OCI-LY7 (cell line): ENCODE data around the gene RAB26. TPM values are rescaled to one million over a fixed set of nuclear protein-coding genes. Genes with fewer than 3 reads are reported as not detected.
"Not testable (repeated sequence)": the region's sequence is repeated elsewhere in the genome, so short reads cannot be mapped to it uniquely, and the experiment has no call there.

Experiments used
- BruUV-seq: library from RNA; stranded (reverse); fragments of 400-500 nt; replicated peaks from 2 replicates; lab custom pipeline; 2021; lab: Mats Ljungman, UMichigan
- CTCF ChIA-PET: fragments of 300-600 bp; sonication (Branson Sonifier 250); formaldehyde crosslinking; loops from one replicate; lab custom pipeline; 2022; ENCODE audit warnings: antibody characterized with exemption; ENCODE audit not compliant: unreplicated experiment; lab: Charles Lee
- POLR2A ChIA-PET: fragments of 300-600 bp; sonication (Branson Sonifier 250); formaldehyde crosslinking; loops from one replicate; lab custom pipeline; 2022; ENCODE audit warnings: antibody characterized with exemption; lab: Charles Lee
- DNase-seq: peaks from one replicate; pipeline ENCODE4 v3.0.0-alpha.2; 2015; ENCODE audit warnings: low spot score
- H2AFZ ChIP-seq: fragments of 200-600 bp; sonication (generic), shearing (Covaris generic); 2 replicates; pipeline ENCODE4 v1.6.1; 2014; ENCODE audit warnings: mild to moderate bottlenecking, antibody characterized with exemption, low read length, moderate library complexity
- H3K27ac ChIP-seq: fragments of 200-600 bp; sonication (generic); 2 replicates; pipeline ENCODE4 v1.5.1; 2014; ENCODE audit warnings: mixed run types, low read depth, mild to moderate bottlenecking, moderate library complexity, low read length, inconsistent platforms; ENCODE audit not compliant: poor library complexity, severe bottlenecking
- H3K36me3 ChIP-seq: fragments of 200-600 bp; sonication (generic); 2 replicates; pipeline ENCODE4 v1.6.1; 2014; ENCODE audit warnings: mild to moderate bottlenecking, antibody characterized with exemption, low read length, moderate library complexity, mixed read lengths; ENCODE audit not compliant: insufficient read depth
- H3K4me1 ChIP-seq: fragments of 200-600 bp; sonication (generic); 2 replicates; pipeline ENCODE4 v1.5.1; 2014; ENCODE audit warnings: mild to moderate bottlenecking, low read length; ENCODE audit not compliant: insufficient read depth, poor library complexity, severe bottlenecking
- H3K4me2 ChIP-seq: fragments of 200-600 bp; sonication (generic); 2 replicates; pipeline ENCODE4 v1.6.1; 2014; ENCODE audit warnings: mild to moderate bottlenecking, low read length
- H3K4me3 ChIP-seq: fragments of 200-600 bp; sonication (generic); 2 replicates; pipeline ENCODE4 v1.5.1; 2014; ENCODE audit warnings: mild to moderate bottlenecking, low read depth, low read length; ENCODE audit not compliant: poor library complexity, severe bottlenecking
- H3K79me2 ChIP-seq: fragments of 200-600 bp; sonication (generic); 2 replicates; pipeline ENCODE4 v1.6.1; 2016; ENCODE audit warnings: low read depth, mild to moderate bottlenecking, low read length, moderate library complexity, mixed read lengths; ENCODE audit not compliant: insufficient read depth
- H3K9me2 ChIP-seq: fragments of 200-600 bp; sonication (generic); 2 replicates; pipeline ENCODE4 v1.6.1; 2016; ENCODE audit warnings: mild to moderate bottlenecking, low read length, mixed read lengths; ENCODE audit not compliant: insufficient read depth
- H3K9me3 ChIP-seq: fragments of 200-600 bp; sonication (generic); 2 replicates; pipeline ENCODE4 v1.6.1; 2014; ENCODE audit warnings: mild to moderate bottlenecking, mixed run types, low read length, mixed read lengths
- H4K20me1 ChIP-seq: fragments of 200-600 bp; sonication (generic); 2 replicates; pipeline ENCODE4 v1.6.1; 2014; ENCODE audit warnings: mild to moderate bottlenecking, antibody characterized with exemption, low read length, moderate library complexity, mixed read lengths; ENCODE audit not compliant: insufficient read depth
- CTCF ChIP-seq: fragments of 200-600 bp; sonication (generic); conservative IDR thresholded peaks from 2 replicates; pipeline ENCODE4 v1.5.1; 2014; ENCODE audit warnings: mild to moderate bottlenecking, antibody characterized with exemption, low read length, moderate library complexity, mixed read lengths
- EZH2phosphoT487 ChIP-seq: fragments of 200-600 bp; sonication (generic); IDR thresholded peaks from 2 replicates; pipeline ENCODE4 v1.6.1; 2018; ENCODE audit warnings: low read depth, borderline replicate concordance, mild to moderate bottlenecking, mixed run types, antibody characterized with exemption, low read length, moderate library complexity, mixed read lengths
- intact Hi-C: fragments of 100-400 bp; cut with micrococcal nuclease; formaldehyde crosslinking; loops from one replicate; pipeline ENCODE4 v1.10.0; 2022; ENCODE audit not compliant: unreplicated experiment
- microRNA-seq: library from miRNA; unstranded; fragments of <30 nt; microRNA quantifications from one replicate; pipeline ENCODE4 v1.2.0, GENCODE V29; 2022; ENCODE audit warnings: borderline replicate concordance
- small RNA-seq: library from RNA; depleted of rRNA; stranded (forward); fragments of <200 nt; gene quantifications from one replicate; pipeline ENCODE3, GENCODE V24; 2014
- total RNA-seq, 2 experiments: library from RNA; depleted of rRNA in 1 of 2; stranded (reverse); fragments of >200 nt in 1 of 2; shearing (Covaris generic) in 1 of 2; gene quantifications; 2 replicates each; pipeline ENCODE4 v1.2.3, GENCODE V29; 2014 to 2022

The RAB26 gene
- total RNA-seq, 2 experiments from 2014 or later = 5.0 to 9.5 TPM

- Histone ChIP-seq H3K79me2 (no peaks in the 10 kb centered on the region), H3K27ac (no peak overlapping the region), H3K9me3 (no peaks in the 10 kb centered on the region), H4K20me1 (no peaks in the 10 kb centered on the region), H3K4me1 (peaks cover 2% of the 10 kb centered on the region), H3K9me2 (no peaks in the 10 kb centered on the region), H3K36me3 (no peaks in the 10 kb centered on the region), H3K4me2 (no peak overlapping the region), H3K4me3 (no peak overlapping the region), H2AFZ (no peak overlapping the region)
- CTCF ChIA-PET = no interaction called here
- no peak for DNase-seq
- POLR2A ChIA-PET = no interaction called here
- intact Hi-C loops = no loop called here
- no TSS peak for BruUV-seq
- TF ChIP-seq CTCF (no peak), EZH2phosphoT487 (no peak)
Measured at GRCh38 chr16:2199621-2200139, 51.3 kb downstream of the RAB26 start.

- TF ChIP-seq CTCF (no peak), EZH2phosphoT487 (no peak)
- no peaks in the 10 kb centered on the region for H3K9me2 ChIP-seq
- CTCF ChIA-PET = no interaction called here
- H3K4me3 ChIP-seq = no peak overlapping the region
- peaks cover 5% of the 10 kb centered on the region for H3K4me1 ChIP-seq
- no peaks in the 10 kb centered on the region for H4K20me1 ChIP-seq
- no peak overlapping the region for H3K27ac ChIP-seq
- no peak overlapping the region for H3K4me2 ChIP-seq
- H2AFZ ChIP-seq = no peak overlapping the region
- no peak for DNase-seq
- BruUV-seq = no TSS peak
- H3K79me2 ChIP-seq = no peaks in the 10 kb centered on the region
- H3K9me3 ChIP-seq = no peaks in the 10 kb centered on the region
- intact Hi-C loops = no loop called here
- no peaks in the 10 kb centered on the region for H3K36me3 ChIP-seq
- POLR2A ChIA-PET = no interaction called here
Measured at GRCh38 chr16:2200313-2200712, 51.9 kb downstream of the RAB26 start.

- DNase-seq, H3K4me3 ChIP-seq, H3K9me2 ChIP-seq, H2AFZ ChIP-seq, H3K9me3 ChIP-seq, BruUV-seq, intact Hi-C loops, H3K27ac ChIP-seq, CTCF ChIA-PET, H4K20me1 ChIP-seq, H3K4me2 ChIP-seq: not testable (repeated sequence)
- Histone ChIP-seq H3K79me2 (peaks cover 12% of the 10 kb centered on the region; the same call in 1 of the 2 replicates), H3K4me1 (peaks cover 13% of the 10 kb centered on the region), H3K36me3 (peaks cover 16% of the 10 kb centered on the region)
- POLR2A ChIA-PET = interaction anchor here (0.6 to 0.7 kb wide), 2 partner anchors 180 to 213 kb away, joined by 4 read pairs; no protein-coding TSS in a partner anchor
Measured at GRCh38 chr16:2203119-2203688, 54.8 kb downstream of the RAB26 start.

Small RNA genes lying within 50 kb of the gene (microRNA-seq; reads per million reads assigned to microRNA genes)
- gene MIR3180-5 (not detected), gene MIR4516 (2.3 reads per million), gene MIR6511B1 (not detected)

Small RNA genes lying within 50 kb of the gene (small RNA-seq; reads per million reads assigned to genes)
- gene MIR3180-5 = not detected
- not detected for gene MIR4516
- gene RF00019 = not detected
- not detected for gene SNORD60

Other genes with a start within 250 kb of the RAB26 start
- gene HS3ST6, start 230.2 kb upstream of the RAB26 start, total RNA-seq (2014; rRNA removed; shearing (Covaris generic)) = not detected in 2 replicates
- gene HS3ST6, start 230.2 kb upstream of the RAB26 start, total RNA-seq (2022) = not detected in 2 replicates
- 5.2 and 9.0 TPM in 2 replicates for gene MSRB1, start 205.4 kb upstream of the RAB26 start, total RNA-seq (2014; rRNA removed; shearing (Covaris generic))
- gene MSRB1, start 205.4 kb upstream of the RAB26 start, total RNA-seq (2022) = 17.6 and 18.0 TPM in 2 replicates
- 0.35 TPM in 1 of 2 replicates, not detected in the other for gene RPL3L, start 193.9 kb upstream of the RAB26 start, total RNA-seq (2014; rRNA removed; shearing (Covaris generic))
- gene RPL3L, start 193.9 kb upstream of the RAB26 start, total RNA-seq (2022) = 0.63 and 0.72 TPM in 2 replicates
- gene NDUFB10, start 189.1 kb upstream of the RAB26 start, total RNA-seq (2014; rRNA removed; shearing (Covaris generic)) = 240 and 317 TPM in 2 replicates
- gene NDUFB10, start 189.1 kb upstream of the RAB26 start, total RNA-seq (2022) = 180 and 201 TPM in 2 replicates
- 2,266 and 2,461 TPM in 2 replicates for gene RPS2, start 183.8 kb upstream of the RAB26 start, total RNA-seq (2014; rRNA removed; shearing (Covaris generic))
- 3,120 and 3,140 TPM in 2 replicates for gene RPS2, start 183.8 kb upstream of the RAB26 start, total RNA-seq (2022)
- not detected in 2 replicates for gene RNF151, start 181.8 kb upstream of the RAB26 start, total RNA-seq (2014; rRNA removed; shearing (Covaris generic))
- not detected in 2 replicates for gene RNF151, start 181.8 kb upstream of the RAB26 start, total RNA-seq (2022)
- 58.5 and 67.2 TPM in 2 replicates for gene TBL3, start 176.6 kb upstream of the RAB26 start, total RNA-seq (2014; rRNA removed; shearing (Covaris generic))
- gene TBL3, start 176.6 kb upstream of the RAB26 start, total RNA-seq (2022) = 44.3 and 49.9 TPM in 2 replicates
- 0.22 and 2.1 TPM in 2 replicates for gene NOXO1, start 167.2 kb upstream of the RAB26 start, total RNA-seq (2014; rRNA removed; shearing (Covaris generic))
- gene NOXO1, start 167.2 kb upstream of the RAB26 start, total RNA-seq (2022) = 0.30 and 0.59 TPM in 2 replicates
- 25.1 and 32.3 TPM in 2 replicates for gene GFER, start 164.4 kb upstream of the RAB26 start, total RNA-seq (2014; rRNA removed; shearing (Covaris generic))
- gene GFER, start 164.4 kb upstream of the RAB26 start, total RNA-seq (2022) = 31.1 and 40.2 TPM in 2 replicates
- 9.0 and 11.1 TPM in 2 replicates for gene SYNGR3, start 158.7 kb upstream of the RAB26 start, total RNA-seq (2014; rRNA removed; shearing (Covaris generic))
- gene SYNGR3, start 158.7 kb upstream of the RAB26 start, total RNA-seq (2022) = 10.3 and 12.0 TPM in 2 replicates
- gene ZNF598, start 138.8 kb upstream of the RAB26 start, total RNA-seq (2014; rRNA removed; shearing (Covaris generic)) = 26.3 and 37.2 TPM in 2 replicates
- 80.4 and 83.8 TPM in 2 replicates for gene ZNF598, start 138.8 kb upstream of the RAB26 start, total RNA-seq (2022)
- gene NPW, start 128.8 kb upstream of the RAB26 start, total RNA-seq (2014; rRNA removed; shearing (Covaris generic)) = 0.85 and 0.88 TPM in 2 replicates
- 1.3 and 3.7 TPM in 2 replicates for gene NPW, start 128.8 kb upstream of the RAB26 start, total RNA-seq (2022)
- not detected in 2 replicates for gene NHERF2, start 121.7 kb upstream of the RAB26 start, total RNA-seq (2014; rRNA removed; shearing (Covaris generic))
- 0.27 and 0.31 TPM in 2 replicates for gene NHERF2, start 121.7 kb upstream of the RAB26 start, total RNA-seq (2022)
- 50.9 and 56.2 TPM in 2 replicates for gene NTHL1, start 100.8 kb upstream of the RAB26 start, total RNA-seq (2014; rRNA removed; shearing (Covaris generic))
- 44.6 and 51.5 TPM in 2 replicates for gene NTHL1, start 100.8 kb upstream of the RAB26 start, total RNA-seq (2022)
- 42.8 and 57.2 TPM in 2 replicates for gene TSC2, start 100.6 kb upstream of the RAB26 start, total RNA-seq (2014; rRNA removed; shearing (Covaris generic))
- 152 and 160 TPM in 2 replicates for gene TSC2, start 100.6 kb upstream of the RAB26 start, total RNA-seq (2022)
- gene PKD1, start 12.7 kb upstream of the RAB26 start, total RNA-seq (2014; rRNA removed; shearing (Covaris generic)) = 76.5 and 87.4 TPM in 2 replicates
- 112 and 129 TPM in 2 replicates for gene PKD1, start 12.7 kb upstream of the RAB26 start, total RNA-seq (2022)
- gene TRAF7, start 7.2 kb downstream of the RAB26 start, total RNA-seq (2014; rRNA removed; shearing (Covaris generic)) = 50.1 and 53.6 TPM in 2 replicates
- gene TRAF7, start 7.2 kb downstream of the RAB26 start, total RNA-seq (2022) = 82.3 and 103 TPM in 2 replicates
- gene CASKIN1, start 48.0 kb downstream of the RAB26 start, total RNA-seq (2014; rRNA removed; shearing (Covaris generic)) = 0.09 TPM in 1 of 2 replicates, not detected in the other
- gene CASKIN1, start 48.0 kb downstream of the RAB26 start, total RNA-seq (2022) = 0.06 and 0.13 TPM in 2 replicates
- 57.1 and 65.4 TPM in 2 replicates for gene MLST8, start 56.8 kb downstream of the RAB26 start, total RNA-seq (2014; rRNA removed; shearing (Covaris generic))
- 68.6 and 71.3 TPM in 2 replicates for gene MLST8, start 56.8 kb downstream of the RAB26 start, total RNA-seq (2022)
- gene BRICD5, start 62.2 kb downstream of the RAB26 start, total RNA-seq (2014; rRNA removed; shearing (Covaris generic)) = 15.8 and 30.4 TPM in 2 replicates
- 31.7 and 36.6 TPM in 2 replicates for gene BRICD5, start 62.2 kb downstream of the RAB26 start, total RNA-seq (2022)
- 44.2 TPM in 2 replicates for gene PGP, start 66.2 kb downstream of the RAB26 start, total RNA-seq (2014; rRNA removed; shearing (Covaris generic))
- gene PGP, start 66.2 kb downstream of the RAB26 start, total RNA-seq (2022) = 37.0 and 37.9 TPM in 2 replicates
- gene E4F1, start 75.0 kb downstream of the RAB26 start, total RNA-seq (2014; rRNA removed; shearing (Covaris generic)) = 43.1 and 59.6 TPM in 2 replicates
- gene E4F1, start 75.0 kb downstream of the RAB26 start, total RNA-seq (2022) = 35.3 and 42.3 TPM in 2 replicates
- 6.6 and 6.9 TPM in 2 replicates for gene DNASE1L2, start 87.8 kb downstream of the RAB26 start, total RNA-seq (2014; rRNA removed; shearing (Covaris generic))
- gene DNASE1L2, start 87.8 kb downstream of the RAB26 start, total RNA-seq (2022) = 8.4 and 9.8 TPM in 2 replicates
- 66.6 and 80.0 TPM in 2 replicates for gene ECI1, start 103.0 kb downstream of the RAB26 start, total RNA-seq (2014; rRNA removed; shearing (Covaris generic))
- gene ECI1, start 103.0 kb downstream of the RAB26 start, total RNA-seq (2022) = 74.5 and 87.5 TPM in 2 replicates
- gene RNPS1, start 119.5 kb downstream of the RAB26 start, total RNA-seq (2014; rRNA removed; shearing (Covaris generic)) = 211 and 225 TPM in 2 replicates
- 323 and 339 TPM in 2 replicates for gene RNPS1, start 119.5 kb downstream of the RAB26 start, total RNA-seq (2022)
- not detected in 2 replicates for gene ABCA3, start 192.1 kb downstream of the RAB26 start, total RNA-seq (2014; rRNA removed; shearing (Covaris generic))
- 0.23 TPM in 1 of 2 replicates, not detected in the other for gene ABCA3, start 192.1 kb downstream of the RAB26 start, total RNA-seq (2022)